HepG2 (cell line): ENCODE measurements around the gene DSN1. TPM values are rescaled to one million over a fixed set of nuclear protein-coding genes. Genes with fewer than 3 reads are reported as not detected.

Experiments used
- CBX1 ChIP-seq: IDR thresholded peaks from one replicate; pipeline ENCODE4 v1.6.1; 2016; ENCODE audit warnings: antibody characterized with exemption, low read depth
- CENPT ChIP-seq: sonication (generic); formaldehyde crosslinking; IDR thresholded peaks from 2 replicates; pipeline ENCODE4 v1.8.0; 2022; ENCODE audit warnings: low read depth, mild to moderate bottlenecking, moderate library complexity, missing genetic modification reagents
- DMAP1 ChIP-seq: IDR thresholded peaks from 2 replicates; pipeline ENCODE4 v1.6.1; 2016
- EZH2 ChIP-seq: conservative IDR thresholded peaks from 2 replicates; pipeline ENCODE4 v1.6.1; 2012; ENCODE audit warnings: mild to moderate bottlenecking, low read depth, low read length, moderate library complexity
- ISX ChIP-seq: sonication (generic); formaldehyde crosslinking; conservative IDR thresholded peaks from 2 replicates; pipeline ENCODE4 v1.5.0; 2020; ENCODE audit warnings: missing genetic modification reagents
- KDM5A ChIP-seq: fragments of 200-600 bp; sonication (generic); IDR thresholded peaks from 2 replicates; pipeline ENCODE4 v1.7.0; 2018; ENCODE audit warnings: antibody characterized with exemption, mild to moderate bottlenecking, low read length, borderline replicate concordance
- PCBP2 ChIP-seq: fragments of 200-400 bp; formaldehyde crosslinking; optimal IDR thresholded peaks from 2 replicates; pipeline ENCODE3; 2018; ENCODE audit warnings: low read length, low read depth; ENCODE audit not compliant: poor library complexity, severe bottlenecking
- RBAK ChIP-seq: sonication (generic); formaldehyde crosslinking; IDR thresholded peaks from 2 replicates; pipeline ENCODE4 v1.5.1; 2020; ENCODE audit warnings: mild to moderate bottlenecking, missing genetic modification reagents
- RBM22 ChIP-seq: fragments of 200-400 bp; formaldehyde crosslinking; optimal IDR thresholded peaks from 2 replicates; pipeline ENCODE3; 2017; ENCODE audit warnings: mild to moderate bottlenecking, low read length, moderate library complexity
- SCMH1 ChIP-seq: sonication (generic); formaldehyde crosslinking; IDR thresholded peaks from 2 replicates; pipeline ENCODE4 v1.9.0; 2021; ENCODE audit warnings: missing genetic modification reagents, mild to moderate bottlenecking, borderline replicate concordance
- SIN3A ChIP-seq: IDR thresholded peaks from 2 replicates; pipeline ENCODE4 v1.6.1; 2011; ENCODE audit warnings: low read depth, mild to moderate bottlenecking, control low read depth, low read length, borderline replicate concordance
- SRF ChIP-seq: IDR thresholded peaks from 2 replicates; pipeline ENCODE4 v1.6.1; 2011; ENCODE audit warnings: mild to moderate bottlenecking, low read depth, low read length, moderate library complexity
- SRSF4 ChIP-seq: fragments of 200-400 bp; formaldehyde crosslinking; IDR thresholded peaks from one replicate; pipeline ENCODE4 v1.6.1; 2018; ENCODE audit warnings: mild to moderate bottlenecking, low read depth, low read length, moderate library complexity; ENCODE audit not compliant: poor library complexity, severe bottlenecking
- TEAD3 ChIP-seq: optimal IDR thresholded peaks from 2 replicates; pipeline ENCODE3; 2016; ENCODE audit warnings: borderline replicate concordance
- YEATS2 ChIP-seq: sonication (generic); formaldehyde crosslinking; IDR thresholded peaks from 2 replicates; pipeline ENCODE4 v1.4.0; 2020; ENCODE audit warnings: missing genetic modification reagents, borderline replicate concordance
- ZNF230 ChIP-seq: sonication (generic); formaldehyde crosslinking; IDR thresholded peaks from 2 replicates; pipeline ENCODE4 v1.4.0; 2020; ENCODE audit warnings: mild to moderate bottlenecking, missing genetic modification reagents
- ZNF232 ChIP-seq: sonication (generic); formaldehyde crosslinking; IDR thresholded peaks from 2 replicates; pipeline ENCODE4 v1.4.0; 2020; ENCODE audit warnings: missing genetic modification reagents, borderline replicate concordance
- ZNF235 ChIP-seq: sonication (generic); formaldehyde crosslinking; IDR thresholded peaks from 2 replicates; pipeline ENCODE4 v1.8.1; 2023; ENCODE audit warnings: mild to moderate bottlenecking, missing genetic modification reagents, borderline replicate concordance
- ZNF326 ChIP-seq: sonication (generic); formaldehyde crosslinking; IDR thresholded peaks from 2 replicates; pipeline ENCODE4 v1.4.0; 2020; ENCODE audit warnings: missing genetic modification reagents, borderline replicate concordance
- ZNF350 ChIP-seq: sonication (generic); formaldehyde crosslinking; IDR thresholded peaks from 2 replicates; pipeline ENCODE4 v1.4.0; 2020; ENCODE audit warnings: mild to moderate bottlenecking, low read depth, missing genetic modification reagents, borderline replicate concordance
- ZNF367 ChIP-seq: sonication (generic); formaldehyde crosslinking; IDR thresholded peaks from 2 replicates; pipeline ENCODE4 v1.4.0; 2020; ENCODE audit warnings: missing genetic modification reagents, borderline replicate concordance
- polyA plus RNA-seq, 8 experiments: library from polyadenylated mRNA; depleted of rRNA in 3 of 8; stranded (reverse) in 7 of 8; unstranded in 1 of 8; fragments of >200 nt; fragmentation: Illumina TruSeq in 4 of 8; extraction: Trizol in 4 of 8; gene quantifications; 2 replicates each; pipeline versions ENCODE4 v1.2.1 to v1.2.3, GENCODE V29; 2011 to 2016; ENCODE audit warnings: low read depth in 4 of 8, missing spikeins in 1 of 8, mixed read lengths in 1 of 8; ENCODE audit not compliant: insufficient read depth in 1 of 8
- total RNA-seq, 5 experiments: library from RNA; depleted of rRNA; stranded (reverse); fragments of >200 nt; fragmentation: Illumina TruSeq; extraction: Trizol; gene quantifications; 2 replicates each; pipeline ENCODE4 v1.2.3, GENCODE V29; 2016; ENCODE audit warnings: low read depth in 1 of 5
- TF ChIP-seq, protein P1 (sequence below): sonication (generic); formaldehyde crosslinking; IDR thresholded peaks from 2 replicates; pipeline ENCODE4 v1.8.1; 2023; ENCODE audit warnings: mild to moderate bottlenecking, inconsistent platforms, moderate library complexity, missing genetic modification reagents, borderline replicate concordance
- TF ChIP-seq, protein P2 (sequence below): sonication (generic); formaldehyde crosslinking; conservative IDR thresholded peaks from 2 replicates; pipeline ENCODE4 v1.5.0; 2020; ENCODE audit warnings: missing genetic modification reagents
- TF ChIP-seq, protein P3 (sequence below): IDR thresholded peaks from 2 replicates; pipeline ENCODE4 v1.4.0; 2020; ENCODE audit warnings: mild to moderate bottlenecking, missing genetic modification reagents

The DSN1 gene
- total and polyA plus RNA-seq, 2 of the 13 experiments (the other 11 are each of a cell fraction or from before 2014, with no cell fraction given) = 18.7 to 53.7 TPM

- TF ChIP-seq YEATS2 (CRISPR knock-in tag) (no peak), KDM5A (no peak), ZNF232 (CRISPR knock-in tag) (peak; percentile 55), ZNF235 (CRISPR knock-in tag) (no peak), CBX1 (no peak), ZNF367 (CRISPR knock-in tag) (no peak), DMAP1 (no peak), ZNF326 (CRISPR knock-in tag) (no peak), RBM22 (no peak), ISX (CRISPR knock-in tag) (0 out of 2 replicates have a peak, but pooled peaks have one; percentile 29), ZNF230 (CRISPR knock-in tag) (peak; percentile 88; the same call in 1 of the 2 replicates), SRF (no peak), SIN3A (no peak; the same call in 1 of the 2 replicates), EZH2 (no peak), SCMH1 (CRISPR knock-in tag) (no peak), SRSF4 (no peak), TEAD3 (CRISPR knock-in tag) (peak; percentile 38), RBAK (CRISPR knock-in tag) (no peak), PCBP2 (no peak), ZNF350 (CRISPR knock-in tag) (0 out of 2 replicates have a peak, but pooled peaks have one; percentile 24), CENPT (CRISPR knock-in tag) (no peak)
- TF ChIP-seq, protein P1, sequence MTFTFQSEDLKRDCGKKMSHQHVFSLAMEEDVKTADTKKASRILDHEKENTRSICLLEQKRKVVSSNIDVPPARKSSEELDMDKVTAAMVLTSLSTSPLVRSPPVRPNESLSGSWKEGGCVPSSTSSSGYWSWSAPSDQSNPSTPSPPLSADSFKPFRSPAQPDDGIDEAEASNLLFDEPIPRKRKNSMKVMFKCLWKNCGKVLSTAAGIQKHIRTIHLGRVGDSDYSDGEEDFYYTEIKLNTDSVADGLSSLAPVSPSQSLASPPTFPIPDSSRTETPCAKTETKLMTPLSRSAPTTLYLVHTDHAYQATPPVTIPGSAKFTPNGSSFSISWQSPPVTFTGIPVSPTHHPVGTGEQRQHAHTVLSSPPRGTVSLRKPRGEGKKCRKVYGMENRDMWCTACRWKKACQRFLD (CRISPR knock-in tag) = no peak
- TF ChIP-seq, protein P2, sequence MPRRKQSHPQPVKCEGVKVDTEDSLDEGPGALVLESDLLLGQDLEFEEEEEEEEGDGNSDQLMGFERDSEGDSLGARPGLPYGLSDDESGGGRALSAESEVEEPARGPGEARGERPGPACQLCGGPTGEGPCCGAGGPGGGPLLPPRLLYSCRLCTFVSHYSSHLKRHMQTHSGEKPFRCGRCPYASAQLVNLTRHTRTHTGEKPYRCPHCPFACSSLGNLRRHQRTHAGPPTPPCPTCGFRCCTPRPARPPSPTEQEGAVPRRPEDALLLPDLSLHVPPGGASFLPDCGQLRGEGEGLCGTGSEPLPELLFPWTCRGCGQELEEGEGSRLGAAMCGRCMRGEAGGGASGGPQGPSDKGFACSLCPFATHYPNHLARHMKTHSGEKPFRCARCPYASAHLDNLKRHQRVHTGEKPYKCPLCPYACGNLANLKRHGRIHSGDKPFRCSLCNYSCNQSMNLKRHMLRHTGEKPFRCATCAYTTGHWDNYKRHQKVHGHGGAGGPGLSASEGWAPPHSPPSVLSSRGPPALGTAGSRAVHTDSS (CRISPR knock-in tag) = 0 out of 2 replicates have a peak, but pooled peaks have one; percentile 32
- TF ChIP-seq, protein P3, sequence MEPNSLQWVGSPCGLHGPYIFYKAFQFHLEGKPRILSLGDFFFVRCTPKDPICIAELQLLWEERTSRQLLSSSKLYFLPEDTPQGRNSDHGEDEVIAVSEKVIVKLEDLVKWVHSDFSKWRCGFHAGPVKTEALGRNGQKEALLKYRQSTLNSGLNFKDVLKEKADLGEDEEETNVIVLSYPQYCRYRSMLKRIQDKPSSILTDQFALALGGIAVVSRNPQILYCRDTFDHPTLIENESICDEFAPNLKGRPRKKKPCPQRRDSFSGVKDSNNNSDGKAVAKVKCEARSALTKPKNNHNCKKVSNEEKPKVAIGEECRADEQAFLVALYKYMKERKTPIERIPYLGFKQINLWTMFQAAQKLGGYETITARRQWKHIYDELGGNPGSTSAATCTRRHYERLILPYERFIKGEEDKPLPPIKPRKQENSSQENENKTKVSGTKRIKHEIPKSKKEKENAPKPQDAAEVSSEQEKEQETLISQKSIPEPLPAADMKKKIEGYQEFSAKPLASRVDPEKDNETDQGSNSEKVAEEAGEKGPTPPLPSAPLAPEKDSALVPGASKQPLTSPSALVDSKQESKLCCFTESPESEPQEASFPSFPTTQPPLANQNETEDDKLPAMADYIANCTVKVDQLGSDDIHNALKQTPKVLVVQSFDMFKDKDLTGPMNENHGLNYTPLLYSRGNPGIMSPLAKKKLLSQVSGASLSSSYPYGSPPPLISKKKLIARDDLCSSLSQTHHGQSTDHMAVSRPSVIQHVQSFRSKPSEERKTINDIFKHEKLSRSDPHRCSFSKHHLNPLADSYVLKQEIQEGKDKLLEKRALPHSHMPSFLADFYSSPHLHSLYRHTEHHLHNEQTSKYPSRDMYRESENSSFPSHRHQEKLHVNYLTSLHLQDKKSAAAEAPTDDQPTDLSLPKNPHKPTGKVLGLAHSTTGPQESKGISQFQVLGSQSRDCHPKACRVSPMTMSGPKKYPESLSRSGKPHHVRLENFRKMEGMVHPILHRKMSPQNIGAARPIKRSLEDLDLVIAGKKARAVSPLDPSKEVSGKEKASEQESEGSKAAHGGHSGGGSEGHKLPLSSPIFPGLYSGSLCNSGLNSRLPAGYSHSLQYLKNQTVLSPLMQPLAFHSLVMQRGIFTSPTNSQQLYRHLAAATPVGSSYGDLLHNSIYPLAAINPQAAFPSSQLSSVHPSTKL (CRISPR knock-in tag) = no peak; the same call in 1 of the 2 replicates
Measured at GRCh38 chr20:36745234-36745926, 28.2 kb downstream of the DSN1 start (continued).
